GM13977 (cell line): ENCODE results near the gene ETV2.

ENCODE experiments used
- DNase-seq: peaks from one replicate; pipeline ENCODE4 v3.0.0; 2012; ENCODE audit warnings: low spot score
- CTCF ChIP-seq: IDR thresholded peaks from 2 replicates; pipeline ENCODE4 v1.5.1; 2012; ENCODE audit warnings: mild to moderate bottlenecking, control low read depth; ENCODE audit not compliant: insufficient read depth; ENCODE audit errors: extremely low read depth, missing control alignments
- in situ Hi-C: fragments of 300-500 bp; cut with MboI; formaldehyde crosslinking; loops from one replicate; pipeline ENCODE4 v1.12.0; 2022; ENCODE audit warnings: low sequenced_read_pairs, low pct_unique_long_range_greater_than_20kb, mixed read lengths, inconsistent platforms; ENCODE audit not compliant: unreplicated experiment

The ETV2 gene

GRCh38 chr19:35655600-35655999 lies 14.1 kb downstream of the ETV2 start:
- no peak for TF ChIP-seq CTCF
- in situ Hi-C loops: no loop called here
- no peak for DNase-seq

DNA sequence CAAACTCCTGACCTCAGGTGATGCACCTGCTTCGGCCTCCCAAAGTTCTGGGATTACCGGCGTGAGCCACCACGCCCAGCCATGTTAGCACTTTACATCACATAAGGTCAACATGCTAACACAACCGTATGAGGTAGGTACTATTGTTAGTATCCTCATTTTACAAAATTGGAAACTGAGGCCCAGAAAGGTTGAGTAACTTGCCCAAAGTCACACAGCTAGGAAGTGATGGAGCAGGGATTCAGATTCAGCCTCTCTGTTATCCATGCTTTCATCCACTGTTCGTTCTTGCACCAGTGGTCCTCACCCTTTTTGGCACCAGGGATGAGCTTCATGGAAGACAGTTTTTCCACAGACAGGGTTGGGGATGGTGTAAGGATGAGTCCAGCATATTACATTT lies 15.2 kb downstream of the ETV2 start:
- no peak for DNase-seq
- TF ChIP-seq CTCF: no peak
- in situ Hi-C loops: no loop called here

DNA sequence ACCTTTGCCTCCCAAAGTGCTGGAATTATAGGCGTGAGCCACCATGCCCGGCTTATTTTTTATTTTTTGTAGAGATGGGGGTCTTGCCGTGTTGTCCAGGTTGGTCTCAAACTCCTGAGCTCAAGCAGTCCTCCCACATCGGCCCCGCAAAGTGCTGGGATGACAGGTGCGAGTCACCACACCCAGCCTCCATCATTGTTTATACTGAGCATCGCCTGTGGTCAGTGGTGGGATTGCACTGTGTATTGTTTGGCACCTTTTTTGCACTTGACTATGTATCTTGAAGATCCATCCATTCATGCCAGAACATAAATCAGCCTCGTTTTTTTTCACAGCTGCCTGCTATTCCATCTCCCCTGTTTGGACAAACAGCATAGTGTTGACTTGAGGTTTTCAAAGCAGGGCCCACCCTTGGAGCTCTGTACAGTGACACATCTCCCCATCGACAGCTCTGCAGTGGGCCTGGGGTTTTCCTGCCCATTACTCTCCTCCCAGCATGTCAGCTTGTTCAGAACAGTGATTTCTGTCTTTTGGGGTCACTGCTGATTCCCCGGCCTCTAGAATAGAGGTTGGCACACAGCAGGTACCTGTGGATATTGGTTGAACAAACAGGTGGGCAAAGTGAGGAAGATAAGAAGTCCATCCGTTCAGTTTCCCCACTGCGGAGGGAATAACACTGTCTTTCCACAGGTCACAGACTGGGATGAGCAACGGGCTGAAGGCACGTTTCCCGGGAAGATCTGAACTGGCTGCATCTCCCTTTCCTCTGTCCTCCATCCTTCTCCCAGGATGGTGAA lies 16.6 kb downstream of the ETV2 start:
- in situ Hi-C loops: no loop called here
- TF ChIP-seq CTCF: peak; percentile 2

DNA sequence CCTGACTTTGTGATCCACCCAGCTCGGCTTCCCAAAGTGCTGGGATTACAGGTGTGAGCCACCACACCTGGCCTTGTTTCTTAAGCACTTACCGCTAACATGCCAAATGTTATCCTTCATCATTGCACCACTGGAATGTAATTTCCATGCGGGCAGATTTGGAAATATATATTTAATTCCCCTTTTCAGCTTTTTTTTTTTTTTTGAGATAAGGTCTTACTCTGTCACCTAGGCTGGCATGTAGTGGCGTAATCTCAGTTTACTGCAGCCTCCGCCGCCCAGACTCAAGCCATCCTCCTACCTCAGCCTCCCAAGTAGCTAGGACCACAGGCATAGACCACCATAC lies 20.4 kb downstream of the ETV2 start:
- TF ChIP-seq CTCF: no peak

More for the DNA sequence above, 16.6 kb downstream of the ETV2 start:
- DNase-seq: no peak

DNA sequence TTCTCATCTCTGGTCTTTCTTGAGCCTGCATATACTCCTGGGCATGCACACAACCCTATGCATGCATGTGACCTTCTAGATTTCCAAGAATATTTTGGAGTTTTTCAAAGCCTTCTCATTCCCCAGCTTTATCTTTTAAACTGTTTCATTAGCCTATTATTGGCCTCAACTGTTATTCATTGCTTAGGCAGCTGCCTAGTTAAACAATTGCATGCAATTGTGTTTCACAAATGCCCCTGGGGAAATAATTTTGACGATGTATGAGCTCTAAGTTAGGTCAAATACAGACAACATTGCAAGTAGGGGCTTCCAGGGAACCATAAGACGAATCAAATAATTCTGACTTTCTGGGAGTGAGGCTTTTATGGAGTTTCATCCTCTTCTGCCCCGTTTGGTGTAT lies 22.4 kb downstream of the ETV2 start:
- in situ Hi-C loops: no loop called here
- TF ChIP-seq CTCF: no peak
- no peak for DNase-seq

More for the DNA sequence above, 20.4 kb downstream of the ETV2 start:
- in situ Hi-C loops: no loop called here
- no peak for DNase-seq

GRCh38 chr19:35665157-35665556 lies 23.6 kb downstream of the ETV2 start:
- DNase-seq: no peak
- TF ChIP-seq CTCF: no peak
- in situ Hi-C loops: no loop called here
